NOMO-1 treated with dmso at 0.1 percent for 144 hours (cell line): ENCODE results near the gene SAPCD1.
"Not testable (repeated sequence)": the region's sequence is repeated elsewhere in the genome, so short reads cannot be mapped to it uniquely, and the experiment has no call there.

Experiments
- DNase-seq: peaks from one replicate; lab custom pipeline; 2025; ENCODE audit not compliant: unreplicated experiment; lab: John Stamatoyannopoulos, UW

Gene SAPCD1

GRCh38 chr6:31795616-31796298, 33.3 kb downstream of the SAPCD1 start, which contains the start of gene VARS1:
TSS of gene VARS1 (minus strand) at chr6:31795752. CDS start at chr6:31795217, 535 bp downstream.
- DNase-seq: peak; percentile 94

- DNase-seq: no peak
These were observed 34.5 kb downstream of the SAPCD1 start for GRCh38 chr6:31796993-31797385.

DNA sequence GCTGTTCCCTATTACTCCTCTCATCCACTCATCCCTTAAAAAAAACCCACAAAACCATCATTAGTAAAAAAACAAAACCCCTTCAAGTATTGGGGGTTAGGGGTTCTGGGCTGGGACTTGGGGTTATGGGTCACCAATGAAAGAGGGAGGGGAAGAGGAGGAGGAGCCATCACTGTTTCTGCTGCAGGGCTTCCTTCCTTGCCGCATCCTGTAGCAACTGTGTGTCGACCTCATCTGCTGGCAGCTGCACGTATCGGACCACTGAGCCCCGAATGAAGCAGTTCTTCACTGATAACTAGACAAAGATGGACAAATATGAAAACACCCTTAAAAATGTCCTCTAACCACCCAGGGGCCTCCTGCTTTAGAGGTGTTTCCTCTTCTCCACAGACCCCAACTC, 35.1 kb downstream of the SAPCD1 start:
- DNase-seq: no peak

- DNase-seq: no peak
These were observed 37.3 kb downstream of the SAPCD1 start for GRCh38 chr6:31799781-31800180.

- not testable (repeated sequence) for DNase-seq
These were observed 38.8 kb downstream of the SAPCD1 start for GRCh38 chr6:31801031-31801927.

GRCh38 chr6:31805939-31806469, 43.5 kb downstream of the SAPCD1 start:
- no peak for DNase-seq

DNA sequence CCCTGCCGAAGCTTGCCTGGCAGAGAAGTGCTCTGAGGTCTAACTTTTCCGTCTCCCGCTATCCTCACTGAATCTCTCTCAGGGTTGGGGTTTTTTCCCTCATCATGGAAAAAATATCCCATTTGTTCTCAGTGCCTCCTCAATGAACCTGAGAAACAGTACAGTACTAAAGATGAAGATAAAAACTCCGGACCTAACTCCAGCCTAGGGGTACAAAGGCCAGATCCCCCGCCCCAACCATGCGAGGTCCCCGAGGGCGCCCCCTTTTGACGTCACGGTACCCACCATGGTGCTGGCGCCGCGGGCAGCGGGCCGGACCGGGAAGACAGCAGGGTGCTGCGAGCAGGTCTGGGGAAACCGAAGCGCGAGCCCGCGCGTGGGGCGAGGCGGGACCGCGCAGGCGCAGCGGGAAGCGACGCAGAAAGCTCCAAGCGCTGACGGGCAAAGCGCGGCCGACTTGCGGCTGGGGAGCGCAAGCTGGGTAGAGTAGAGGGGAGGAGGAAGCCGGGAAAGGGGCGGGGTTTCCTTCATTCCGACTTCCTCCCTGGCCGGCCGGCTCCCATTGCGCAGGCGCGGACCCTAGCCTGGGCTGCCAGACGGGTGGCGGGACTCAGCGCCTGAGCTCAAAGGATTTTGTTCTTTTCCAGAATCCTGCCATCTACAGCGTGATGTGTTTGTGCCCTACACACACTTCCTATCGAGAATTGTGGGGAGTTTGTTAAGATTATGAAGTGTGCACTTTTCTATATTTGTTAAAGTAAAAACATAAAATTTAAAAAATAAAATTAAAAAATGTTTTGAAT, 44.2 kb downstream of the SAPCD1 start, which contains the start of gene LSM2:
Gene LSM2, minus strand, starts transcription at position 497 of the 803 bp plus-strand sequence. Its CDS starts 209 bp downstream, at position 288.
- DNase-seq: peak; percentile 92

DNA sequence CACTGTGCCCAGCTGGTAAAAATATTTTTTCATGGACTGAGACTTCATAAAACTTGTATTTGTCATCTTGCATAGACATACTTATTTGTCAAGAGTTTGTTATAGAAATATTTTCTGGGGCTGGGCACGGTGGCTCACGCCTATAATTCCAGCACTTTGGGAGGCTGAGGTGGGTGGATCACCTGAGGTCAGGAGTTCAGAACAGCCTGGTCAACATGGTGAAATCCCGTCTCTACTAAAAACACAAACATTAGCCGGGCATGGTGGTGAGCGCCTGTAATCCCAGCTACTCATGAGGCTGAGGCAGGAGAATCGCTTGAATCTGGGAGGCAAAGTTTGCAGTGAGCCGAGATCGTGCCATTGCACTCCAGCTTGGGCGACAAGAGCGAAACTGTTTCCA, 46.1 kb downstream of the SAPCD1 start:
- DNase-seq: not testable (repeated sequence)

- no peak for DNase-seq
These were observed 49.2 kb downstream of the SAPCD1 start for GRCh38 chr6:31811645-31812044.

DNA sequence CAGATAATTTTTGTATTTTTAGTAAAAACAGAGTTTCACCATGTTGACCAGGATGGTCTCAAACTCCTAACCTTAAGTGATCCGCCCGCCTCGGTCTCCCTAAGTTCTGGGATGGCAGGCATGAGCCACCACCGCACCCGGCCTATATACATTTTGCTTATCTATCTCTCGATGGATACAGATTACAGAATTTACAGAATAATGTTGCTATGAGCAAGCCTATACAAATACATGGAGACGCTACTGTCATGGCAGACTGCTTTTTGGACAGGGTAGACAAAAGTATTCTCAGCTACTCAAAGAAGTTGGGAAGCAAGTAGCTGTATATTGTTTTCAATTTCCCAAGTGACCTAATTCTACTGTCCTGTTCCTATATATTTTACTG, 51.0 kb downstream of the SAPCD1 start:
- DNase-seq: no peak
